Spleen (tissue), 7 donors: Measurements from ENCODE around the gene CLCN3.

ENCODE experiments used
- CTCF ChIP-seq, 11 experiments: fragments of 200-600 bp in 7 of 11; fragments of 450-650 bp in 4 of 11; sonication (generic) in 4 of 11; IDR thresholded peaks in 8 of 11; conservative IDR thresholded peaks in 3 of 11; 1 replicate in 7 of 11; 2 replicates in 4 of 11; pipeline versions ENCODE4 v1.4.0 to v1.8.0; 2016 to 2021; ENCODE audit warnings: antibody characterized with exemption in 11 of 11, inconsistent platforms in 4 of 11, mild to moderate bottlenecking in 1 of 11
- POLR2A ChIP-seq, 3 donors: fragments of 450-650 bp; IDR thresholded peaks; one replicate each; pipeline ENCODE4 v1.5.1; 2017; ENCODE audit warnings: antibody characterized with exemption in 3 of 3, mild to moderate bottlenecking in 1 of 3
- donor health status: DM: no; HTN: no; CAD: no; lungs with moderate emphysema.
- donor health status: DM: no; HTN: no; CAD: no.
- donor health status: DM: no; HTN: no; CAD: no.

- TF ChIP-seq POLR2A (IDR thresholded peaks at IDR 0.05), result peak; percentile 19 to 73 (median 71)
- peak in 8 of 11 experiments; percentile 3 to 56 (median 34) for TF ChIP-seq CTCF (IDR thresholded peaks at IDR 0.05 in 8 of 11, conservative IDR thresholded peaks at IDR 0.05 in 3 of 11)
Measured at GRCh38 chr4:169619958-169620879, at the start of gene CLCN3.
